C1 segment of cervical spinal cord (tissue), 14 donors: Measurements from ENCODE around the gene KIFC3.

ENCODE experiments used
- DNase-seq, 14 donors: peaks; one replicate each; lab custom pipeline; 2025; lab: John Stamatoyannopoulos, UW

Gene KIFC3

DNA sequence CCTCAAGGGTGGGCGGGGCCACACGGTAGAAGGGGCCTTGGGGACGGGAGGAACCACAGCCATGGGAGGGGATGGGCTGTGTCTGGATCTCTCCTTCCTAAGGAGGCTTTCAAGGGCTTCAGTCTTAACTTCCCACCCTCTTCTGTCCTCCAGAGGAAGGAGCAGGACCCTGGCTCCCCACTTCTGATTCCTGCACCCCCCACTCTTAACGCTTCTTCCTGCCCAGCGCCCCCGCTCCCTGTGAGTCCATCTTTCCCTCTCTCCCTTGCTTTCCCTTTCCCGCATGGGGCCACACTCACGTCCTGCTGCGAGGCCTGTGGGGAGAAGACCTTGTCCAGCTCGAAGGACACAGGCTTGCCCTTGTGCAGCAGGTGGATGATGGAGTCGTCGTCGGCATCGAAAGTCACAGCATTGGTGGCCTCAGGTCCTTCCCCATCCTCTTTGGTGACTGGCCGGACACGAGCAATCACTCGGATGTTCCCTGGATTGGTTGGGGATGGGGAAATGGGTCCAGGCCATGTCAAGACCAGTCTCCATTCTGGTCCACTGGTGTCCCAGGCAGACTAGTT lies 37.0 kb downstream of the KIFC3 start:
- no peak for DNase-seq

DNA sequence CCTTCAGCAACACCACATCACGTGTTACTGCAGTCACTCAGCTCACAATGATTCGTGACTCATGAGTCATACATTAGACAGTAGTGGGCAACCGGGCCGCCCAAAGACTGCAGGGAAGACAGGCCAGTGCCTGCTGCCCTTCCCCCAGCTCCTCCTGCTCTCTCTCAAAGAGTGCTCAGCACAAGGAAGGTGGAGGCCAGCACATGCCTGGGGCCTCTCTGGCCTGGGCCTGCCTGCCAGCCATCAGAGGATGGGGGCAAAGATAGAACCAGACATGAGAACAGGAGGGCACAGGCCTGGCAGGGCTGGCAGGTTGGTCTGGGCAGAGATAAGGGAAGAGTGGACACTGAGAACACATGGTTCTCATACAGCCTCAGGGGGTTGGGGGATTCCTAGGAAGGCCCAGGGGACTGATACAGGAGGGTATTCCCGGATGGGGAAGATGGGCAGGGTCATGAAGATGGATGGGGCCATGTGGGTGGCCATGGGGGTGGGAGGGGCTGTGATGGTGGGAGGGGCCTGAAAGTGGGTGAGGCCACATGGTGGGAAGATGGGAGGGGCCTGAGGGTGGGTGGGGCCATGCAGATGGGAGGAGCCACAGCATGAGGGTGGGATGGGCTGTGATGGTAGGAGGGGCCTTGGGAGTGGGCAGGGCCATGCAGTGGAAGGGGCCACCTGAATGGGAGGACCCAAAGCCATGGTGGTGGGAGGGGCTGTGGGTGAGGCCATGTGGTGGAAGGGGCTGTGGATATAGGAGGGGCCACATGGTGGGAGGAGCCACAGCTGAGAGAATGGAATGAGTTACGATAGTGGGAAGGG lies 37.7 kb downstream of the KIFC3 start:
- DNase-seq, result peak in 1 of 14 donors; percentile 31

DNA sequence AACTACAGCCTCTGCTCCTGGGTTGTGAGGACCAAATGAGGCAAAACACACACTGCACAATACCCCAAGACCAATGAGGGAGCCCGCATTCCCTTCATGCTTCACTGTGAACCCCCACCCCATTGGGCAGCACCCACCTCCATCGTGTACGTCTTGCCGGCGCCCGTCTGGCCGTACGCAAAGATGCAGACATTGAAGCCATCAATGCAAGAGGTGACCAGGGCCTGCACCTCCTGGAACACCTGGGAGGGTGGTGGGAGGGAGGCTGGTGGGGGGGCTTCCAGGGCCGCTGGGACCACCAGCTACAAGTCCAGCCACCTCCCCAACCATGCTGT lies 38.3 kb downstream of the KIFC3 start:
- DNase-seq, result no peak

DNA sequence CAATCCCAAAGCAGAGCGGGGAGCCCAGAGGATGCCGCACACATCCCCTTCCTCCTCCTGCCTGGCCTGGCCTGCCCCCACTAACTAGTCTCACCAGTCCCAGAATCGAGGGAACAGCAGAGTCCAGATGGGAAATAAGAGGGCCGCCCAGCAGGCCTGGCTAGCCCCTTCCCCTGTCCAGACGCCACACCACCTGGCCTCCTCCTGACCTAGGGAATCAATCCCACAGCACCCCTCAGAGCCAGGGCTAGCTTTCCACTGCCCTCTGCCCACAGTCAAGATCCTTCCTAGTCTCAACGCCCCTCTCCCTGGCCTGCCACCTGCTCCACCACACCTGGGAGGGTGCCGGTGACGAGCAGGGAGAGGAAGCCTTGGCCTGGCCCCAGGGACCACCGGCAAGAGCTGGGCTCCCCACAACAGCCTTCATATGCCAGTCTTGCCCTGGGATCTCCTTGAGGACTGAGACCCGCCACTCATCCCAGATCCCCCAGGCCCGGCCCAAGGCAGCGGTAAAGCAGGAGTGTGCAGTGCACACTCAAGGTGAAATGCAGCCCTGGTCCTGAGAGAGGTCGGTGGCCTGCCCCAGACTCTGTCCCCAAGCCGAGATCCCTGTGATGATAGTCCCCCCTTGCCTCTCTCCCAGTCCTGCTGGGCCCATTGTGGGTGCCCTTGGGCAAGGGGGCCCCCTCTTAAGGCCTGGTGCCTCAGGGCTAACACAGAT lies 38.8 kb downstream of the KIFC3 start:
- no peak for DNase-seq

DNA sequence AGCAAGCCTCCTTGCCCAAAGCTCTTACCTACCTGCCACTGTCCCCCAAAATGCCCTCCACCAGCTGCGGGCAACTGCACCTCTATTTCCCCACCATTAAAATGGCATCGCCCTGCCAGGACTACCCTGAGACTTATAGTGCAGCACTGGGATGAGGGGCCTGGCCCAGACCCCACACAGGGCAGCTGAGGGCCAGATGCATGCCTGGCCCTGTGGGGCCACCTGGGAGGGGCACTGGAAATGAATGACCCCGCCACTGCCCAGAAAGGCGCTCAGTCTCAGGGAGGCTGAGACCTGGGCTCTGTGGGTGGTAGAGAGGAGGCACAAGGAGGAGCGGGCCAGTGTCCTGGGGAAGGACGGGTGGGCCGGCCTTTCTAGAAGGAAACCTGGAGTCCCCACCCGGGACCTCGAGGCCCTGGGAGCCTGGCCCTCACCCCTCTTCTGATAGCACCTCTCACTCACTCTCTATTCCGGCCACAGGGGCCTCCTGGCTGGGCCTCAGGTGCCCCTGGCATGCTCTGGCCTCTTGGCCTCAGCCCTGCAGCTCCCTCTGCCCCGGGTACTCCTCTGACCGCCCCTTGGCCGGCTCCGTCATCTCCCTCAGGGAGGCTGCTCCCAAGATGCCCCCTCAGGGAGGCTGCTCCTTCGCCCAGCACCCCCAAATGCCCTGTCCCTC lies 39.8 kb downstream of the KIFC3 start:
- DNase-seq, result no peak

DNA sequence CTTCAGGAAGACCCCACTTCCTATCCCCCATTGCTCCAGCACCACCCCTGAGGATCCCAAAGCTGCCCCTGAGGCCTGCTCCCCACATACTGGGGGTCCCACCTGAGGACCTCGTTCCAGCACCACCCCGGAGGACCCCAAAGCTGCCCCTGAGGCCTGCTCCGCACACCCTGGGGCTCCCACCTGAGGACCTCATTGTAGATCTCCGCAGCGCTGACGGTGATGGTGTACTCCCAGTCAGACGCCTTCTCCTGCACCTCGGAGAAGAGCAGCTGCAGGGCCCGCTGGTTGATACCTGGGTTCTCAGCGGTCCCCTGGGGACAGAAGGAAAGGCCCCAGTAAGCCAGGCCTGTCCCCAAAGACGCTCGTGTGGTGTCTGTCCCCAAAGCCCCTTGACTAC lies 40.3 kb downstream of the KIFC3 start:
- DNase-seq, result no peak

DNA sequence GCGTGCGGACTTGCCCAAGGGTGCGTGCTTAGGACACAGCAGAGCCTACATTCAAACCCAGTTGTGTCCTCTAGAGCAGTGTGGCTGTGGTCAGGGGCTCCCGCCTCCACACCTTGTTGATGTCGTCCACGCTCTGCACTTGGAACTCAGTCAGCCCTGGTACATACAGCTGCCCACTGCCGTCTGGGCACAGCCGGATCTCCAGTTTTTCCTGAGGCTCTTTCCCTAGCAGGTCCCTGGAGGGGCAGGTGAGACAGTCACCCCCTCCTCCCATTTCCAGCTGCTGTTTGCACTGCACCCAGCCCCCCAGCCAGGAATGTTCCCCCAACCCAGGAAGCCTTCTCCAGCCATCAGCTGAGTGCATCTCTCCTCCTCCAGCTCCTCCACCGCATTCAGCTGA lies 41.0 kb downstream of the KIFC3 start:
- DNase-seq, result no peak

DNA sequence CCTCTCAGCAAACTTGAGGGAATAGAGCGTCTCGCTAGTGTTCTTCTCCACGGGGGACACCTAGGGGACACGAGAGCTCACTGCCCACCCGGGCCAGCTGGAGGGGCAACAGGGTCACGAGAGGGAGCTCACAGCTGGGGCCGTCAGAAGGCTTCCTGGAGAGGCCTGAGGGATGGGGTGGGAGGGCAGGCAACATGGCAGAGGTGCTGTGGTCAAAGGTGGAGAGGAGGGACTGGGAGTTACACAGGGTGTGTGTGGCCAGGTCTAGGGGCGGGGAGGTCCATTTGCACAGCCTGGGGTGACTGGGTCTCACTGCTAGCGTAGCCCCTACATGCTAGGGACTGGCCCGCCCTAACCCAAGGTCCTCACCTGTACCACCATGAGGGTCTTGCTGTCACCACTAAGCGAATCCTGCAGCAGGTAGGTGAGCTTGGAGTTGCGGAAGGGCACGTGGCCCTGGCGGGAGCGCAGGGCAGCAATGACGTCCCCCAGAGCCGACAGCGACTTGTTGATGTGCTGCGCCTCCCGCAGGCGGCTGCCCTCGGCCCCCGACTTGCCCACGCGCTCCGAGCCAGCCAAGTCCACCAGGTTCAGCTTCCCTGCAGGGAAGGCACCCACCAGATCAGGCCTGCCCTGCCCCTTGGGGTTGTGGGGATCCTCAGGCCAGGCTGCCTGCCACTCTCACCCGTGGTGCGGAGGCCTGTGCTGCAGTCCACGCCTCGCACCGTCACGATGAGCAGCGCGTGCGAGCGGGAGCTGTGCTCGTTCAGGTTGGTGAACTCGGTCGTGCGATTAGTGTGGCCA lies 41.7 kb downstream of the KIFC3 start:
- no peak for DNase-seq

DNA sequence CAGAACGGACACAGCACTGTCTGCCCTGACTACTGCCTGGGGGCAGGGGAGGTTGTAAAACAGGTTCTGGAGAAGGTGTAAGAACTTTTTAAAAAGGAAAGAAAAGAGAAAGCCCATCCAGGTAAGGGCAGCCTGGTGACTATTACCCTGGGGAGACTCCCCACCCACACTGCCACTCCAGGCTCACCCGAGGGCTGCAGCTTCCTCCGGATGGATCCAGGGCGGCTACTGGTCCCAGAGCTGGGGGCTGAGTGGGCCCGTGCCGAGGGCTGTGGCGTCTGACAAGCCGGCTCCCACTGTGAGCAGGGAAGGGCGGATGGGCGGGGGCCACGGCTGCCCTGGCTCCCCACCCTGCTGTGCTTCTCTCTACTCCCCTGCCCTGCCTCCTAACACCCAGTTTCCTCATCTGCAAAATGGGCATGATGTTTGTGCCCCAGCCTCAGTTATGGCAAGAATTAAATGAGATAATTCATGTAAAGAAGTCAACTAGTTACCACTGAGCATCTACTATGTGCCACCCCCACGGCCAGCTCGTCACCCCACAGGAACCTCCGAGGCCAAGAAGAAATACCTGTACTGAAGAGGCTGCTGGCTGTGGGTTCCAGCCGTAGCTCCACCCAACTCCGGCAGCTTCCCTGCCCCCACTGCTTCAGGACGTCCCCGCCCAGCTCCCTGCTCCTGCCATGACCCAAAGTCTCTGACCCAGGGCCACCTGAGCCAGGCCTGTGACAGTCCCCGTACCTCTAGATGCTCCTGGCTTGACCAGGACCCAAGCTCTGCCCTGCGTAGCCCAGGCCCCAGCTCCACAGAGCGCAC lies 42.5 kb downstream of the KIFC3 start:
- DNase-seq, result no peak

DNA sequence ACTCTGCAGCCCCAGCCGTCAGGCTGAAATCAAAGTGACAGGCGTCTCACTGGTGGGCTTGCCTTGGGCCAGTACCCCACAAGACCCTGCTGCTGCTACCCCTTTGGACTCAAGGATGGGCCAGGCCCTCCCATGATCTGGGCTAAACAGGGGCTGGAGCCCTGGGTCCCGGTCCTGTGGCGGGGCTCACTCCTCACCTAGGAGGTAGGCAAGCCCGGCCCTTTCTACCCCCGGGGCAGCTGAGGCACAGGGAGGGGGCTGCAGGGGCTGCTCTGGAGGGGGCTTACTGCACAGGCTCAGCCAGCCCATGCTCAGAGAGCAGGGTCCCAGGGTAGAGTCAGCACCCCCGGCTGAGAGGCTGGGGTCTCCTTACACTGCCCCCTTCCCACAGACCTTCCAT lies 43.2 kb downstream of the KIFC3 start:
- no peak for DNase-seq

DNA sequence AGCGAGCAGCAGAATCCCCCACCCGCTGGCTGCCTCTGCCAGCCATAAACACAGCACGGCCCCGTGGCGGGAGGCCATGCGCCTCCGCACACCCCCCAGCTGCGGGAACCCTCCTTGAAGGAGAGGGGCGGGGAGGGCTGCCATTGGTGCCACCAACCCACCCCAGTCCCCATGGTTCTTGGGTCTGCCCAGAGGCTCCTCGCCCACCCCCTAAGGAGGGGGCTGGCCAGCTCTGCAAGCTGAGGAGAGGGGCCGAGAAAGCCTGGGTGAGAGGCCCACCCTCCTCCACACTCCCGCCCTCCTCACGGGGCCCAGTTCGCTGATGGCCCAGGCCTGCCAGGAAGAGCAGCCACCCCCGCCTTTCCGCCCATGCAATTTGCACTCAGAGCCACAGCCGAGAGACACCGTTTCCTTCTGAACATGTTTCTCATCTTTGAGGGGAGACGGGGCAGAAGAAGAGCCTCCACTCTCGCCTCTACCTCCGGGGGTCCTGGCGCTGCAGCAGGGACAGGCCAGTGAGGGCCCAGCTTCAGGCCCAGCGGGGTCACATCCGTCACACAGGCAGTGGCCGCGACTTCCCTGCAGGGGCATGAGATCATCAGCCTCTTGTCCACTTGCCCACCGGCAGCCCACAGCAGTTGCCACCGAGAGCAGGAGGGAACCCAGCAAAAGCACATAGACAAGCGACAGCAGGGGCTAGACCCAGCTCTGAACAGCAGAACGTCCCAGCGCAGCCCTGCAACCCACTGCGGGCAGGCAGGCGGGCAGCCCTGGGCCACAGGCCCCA lies 43.8 kb downstream of the KIFC3 start:
- no peak for DNase-seq

DNA sequence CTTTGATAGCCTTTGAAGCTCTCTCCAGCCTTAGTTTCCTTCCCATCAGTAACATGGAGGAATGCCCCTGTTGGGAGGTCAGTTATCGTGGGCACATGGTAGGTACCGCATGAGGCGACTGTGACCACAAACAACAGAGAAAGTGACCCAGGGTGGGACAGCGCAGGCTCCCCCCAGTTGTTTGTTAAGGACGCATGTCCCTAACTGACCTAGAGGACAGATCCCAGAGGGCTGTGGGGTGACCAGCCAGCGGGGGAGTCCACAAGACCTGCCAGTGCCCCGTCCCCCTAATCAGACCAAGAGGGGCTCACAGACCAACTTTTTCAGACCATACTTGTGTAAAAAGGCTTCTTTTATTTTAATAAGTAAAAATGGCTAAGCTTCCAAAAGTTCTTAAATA lies 44.4 kb downstream of the KIFC3 start:
- no peak for DNase-seq

DNA sequence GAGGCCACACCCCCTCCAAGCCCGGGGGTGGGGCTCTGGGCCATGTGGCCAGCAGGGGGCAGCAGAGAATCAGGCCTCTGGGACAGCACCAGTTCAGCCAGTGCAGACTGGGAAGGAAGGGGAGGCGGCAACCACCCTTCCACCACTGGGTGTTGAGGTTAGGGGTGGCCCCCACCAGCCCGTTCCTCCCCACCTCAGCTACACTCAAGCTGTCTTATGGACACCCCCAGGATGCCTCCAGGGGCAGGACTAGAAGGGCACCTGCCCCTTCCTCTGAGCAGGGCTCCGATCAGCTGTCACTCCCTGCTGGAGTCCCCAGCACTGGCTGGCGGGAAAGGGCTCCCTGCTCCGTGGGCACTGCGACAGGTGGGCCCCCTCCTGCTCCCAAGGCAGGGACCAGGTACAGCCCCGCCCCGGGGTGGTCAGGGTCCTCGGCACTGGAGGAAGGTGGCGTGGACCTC lies 44.9 kb downstream of the KIFC3 start:
- peak in 13 of 14 donors; percentile 16 to 87 (median 71) for DNase-seq

DNA sequence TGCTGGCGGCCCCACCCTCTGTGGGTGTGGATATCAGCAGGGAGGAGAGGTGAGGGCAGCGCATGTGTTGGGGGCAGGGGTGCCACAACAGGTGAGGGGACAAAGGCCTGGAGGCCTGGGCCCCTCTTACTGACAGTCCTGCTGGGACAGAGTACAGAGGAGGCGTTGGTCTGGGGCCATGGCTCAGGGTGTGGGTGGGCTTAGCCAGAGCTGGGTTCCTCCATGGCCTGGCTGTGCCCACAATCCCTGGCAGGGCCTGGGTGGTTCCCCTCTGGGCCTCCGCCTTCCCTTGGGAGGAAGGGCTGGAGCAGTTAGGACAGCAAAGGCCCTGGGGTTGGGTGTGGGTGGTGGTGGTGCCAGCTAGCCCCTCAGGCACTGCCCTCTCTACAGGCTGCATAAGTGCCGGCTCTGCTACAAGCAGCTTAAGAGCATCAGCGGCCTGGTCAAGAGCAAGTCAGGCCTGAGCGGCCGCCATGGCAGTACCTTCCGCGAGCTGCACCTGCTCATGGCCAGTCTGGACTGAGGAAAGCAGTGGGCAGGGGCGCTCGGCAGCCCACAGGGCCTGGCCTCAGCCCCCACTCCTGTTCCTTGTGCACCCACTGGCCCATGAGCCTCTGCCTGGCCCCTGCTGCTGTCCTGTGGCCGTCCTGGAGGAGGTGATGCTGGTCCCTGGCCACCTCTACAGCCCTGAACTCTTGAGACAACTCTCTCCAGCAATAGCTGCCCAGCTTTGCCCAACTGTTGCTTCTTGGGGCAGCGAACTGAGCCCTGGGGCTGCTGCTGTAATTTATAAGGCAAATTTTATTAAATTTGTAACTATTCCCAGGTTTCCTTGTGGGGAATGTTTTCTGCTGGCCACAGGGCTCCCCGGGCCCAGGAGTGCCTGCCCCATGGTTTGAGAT lies 45.6 kb downstream of the KIFC3 start:
- DNase-seq, result no peak

DNA sequence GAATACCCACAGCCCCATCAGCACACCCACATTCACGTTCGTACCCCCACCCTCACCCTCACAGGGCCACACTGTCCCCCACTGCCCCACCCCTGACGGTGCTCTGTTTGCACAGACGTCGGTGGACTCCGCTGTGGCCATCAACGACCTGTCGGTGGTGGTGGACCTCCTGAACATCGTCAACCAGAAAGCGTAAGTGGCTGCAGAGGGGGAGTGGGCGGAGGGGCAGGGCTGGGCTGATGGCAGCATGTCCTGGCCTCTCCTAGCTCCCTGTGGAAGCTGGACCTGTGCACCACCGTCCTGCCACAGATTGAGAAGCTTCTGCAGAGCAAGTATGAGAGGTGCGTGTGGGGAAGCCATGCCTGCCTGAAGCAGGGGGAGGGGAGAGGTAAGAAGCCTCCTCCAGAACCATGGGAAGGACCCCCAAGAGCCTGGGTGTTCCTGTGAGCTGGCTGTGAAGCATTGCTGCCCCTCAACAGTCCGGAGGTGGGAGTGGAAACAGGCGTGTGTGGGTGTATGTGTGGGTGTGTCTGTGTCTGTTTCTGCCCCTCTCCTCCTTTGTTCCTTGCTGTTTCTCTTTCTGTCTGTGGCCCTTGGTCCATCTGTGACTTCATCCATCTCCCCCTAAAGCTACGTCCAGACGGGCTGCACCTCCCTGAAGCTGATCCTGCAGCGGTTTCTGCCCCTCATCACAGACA lies 46.4 kb downstream of the KIFC3 start:
- DNase-seq, result no peak

DNA sequence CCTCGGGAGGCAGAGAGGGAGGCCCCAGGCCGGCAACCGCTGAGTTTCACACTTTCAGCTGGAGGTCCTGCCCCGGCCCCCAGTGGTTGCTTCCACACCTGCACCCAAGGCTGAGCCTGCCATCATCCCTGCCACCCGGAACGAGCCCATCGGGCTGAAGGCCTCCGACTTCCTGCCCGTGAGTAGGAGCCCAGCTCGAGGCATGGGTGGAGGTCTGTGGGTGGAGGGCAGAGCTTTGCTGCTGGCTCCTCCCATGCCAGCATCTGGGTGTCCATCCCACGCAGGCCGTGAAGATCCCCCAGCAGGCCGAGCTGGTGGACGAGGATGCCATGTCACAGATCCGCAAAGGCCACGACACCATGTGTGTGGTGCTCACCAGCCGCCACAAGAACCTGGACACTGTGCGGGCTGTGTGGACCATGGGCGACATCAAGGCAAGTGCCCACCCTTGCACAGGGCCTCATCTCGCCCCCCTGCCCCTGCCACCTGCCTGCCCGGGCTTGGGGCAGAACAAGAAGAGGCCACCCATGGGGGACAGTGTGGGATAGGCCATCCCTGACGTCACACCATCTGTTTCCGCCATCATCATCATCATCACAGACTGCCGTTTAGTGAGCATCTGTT lies 47.1 kb downstream of the KIFC3 start:
- no peak for DNase-seq

DNA sequence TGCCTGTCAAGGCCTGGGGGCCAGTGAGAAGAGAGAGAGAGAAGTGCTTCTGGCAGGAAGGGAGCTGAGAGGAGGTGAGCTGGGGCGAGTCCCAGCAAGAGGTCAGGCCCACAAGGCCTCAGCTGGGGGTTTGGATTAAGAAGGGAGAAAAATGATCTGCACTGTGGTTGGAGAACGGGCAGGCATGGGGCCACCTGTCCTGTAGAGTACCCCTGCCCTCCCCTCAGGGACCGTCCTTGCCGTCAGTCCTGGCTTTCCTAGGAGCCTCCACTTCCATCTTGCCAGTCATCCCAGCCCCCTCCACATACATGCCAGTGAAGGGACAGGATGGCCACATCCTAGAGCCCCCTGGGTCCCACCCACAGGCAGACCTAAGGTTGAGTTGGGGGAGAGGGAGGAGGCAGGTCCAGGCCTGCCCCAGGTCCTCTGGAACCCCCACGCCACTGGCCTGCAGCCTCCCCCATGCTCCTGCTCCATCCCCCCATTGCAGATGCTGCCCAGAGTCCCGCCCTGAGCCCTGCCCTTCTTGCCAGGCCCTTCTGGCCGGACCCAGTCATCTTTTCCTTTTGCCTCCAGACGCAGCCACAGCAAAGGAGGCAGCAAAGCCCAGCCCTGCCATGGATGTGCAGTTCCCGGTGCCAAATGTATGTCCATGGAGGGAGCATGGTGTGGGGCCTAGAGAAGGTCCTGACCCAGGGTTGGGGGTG lies 47.8 kb downstream of the KIFC3 start:
- DNase-seq, result no peak
